Measurements from ENCODE around the gene VEPH1. TPM values are rescaled to one million over a fixed set of nuclear protein-coding genes. Genes with fewer than 3 reads are reported as not detected.

Gene VEPH1
- total and polyA plus RNA-seq, 3 donors from 2014 or later = 2.7 to 8.1 (median 3.0) TPM

GRCh38 chr3:157274644-157275137, 228.5 kb downstream of the VEPH1 start:
- no peaks in the 10 kb centered on the region for H3K4me1 ChIP-seq
- H3K4me3 ChIP-seq = no peak overlapping the region
- no peak overlapping the region for H3K27ac ChIP-seq
- no peak for DNase-seq
- TF ChIP-seq POLR2A (IDR thresholded peaks at IDR 0.05) (no peak), CTCF (IDR thresholded peaks at IDR 0.05) (no peak)
- intact Hi-C loops (cut with DNase I; ENCODE audit: low total_unique reads) = no loop called here
- 62 to 74% methylated on average over 2 of the region's 2 CpGs for WGBS, 2 donors
- H3K9me3 ChIP-seq = no peaks in the 10 kb centered on the region
- H3K36me3 ChIP-seq (ENCODE audit: low read depth, missing control alignments) = no peaks in the 10 kb centered on the region
- no peaks in the 10 kb centered on the region for H3K27me3 ChIP-seq

GRCh38 chr3:157271283-157271882, 231.8 kb downstream of the VEPH1 start:
- Histone ChIP-seq H3K27ac (no peak overlapping the region), H3K4me3 (no peak overlapping the region), H3K4me1 (no peaks in the 10 kb centered on the region), H3K9me3 (no peaks in the 10 kb centered on the region), H3K36me3 (ENCODE audit: low read depth, missing control alignments) (no peaks in the 10 kb centered on the region), H3K27me3 (no peaks in the 10 kb centered on the region)
- no peak for DNase-seq
- TF ChIP-seq POLR2A (IDR thresholded peaks at IDR 0.05) (no peak), CTCF (IDR thresholded peaks at IDR 0.05) (no peak)
- intact Hi-C loops (cut with DNase I; ENCODE audit: low total_unique reads) = no loop called here
- WGBS, 2 donors = 82 to 84% methylated on average over 8 of the region's 8 CpGs

- DNase-seq = no peak
- Histone ChIP-seq H3K4me3 (no peak overlapping the region), H3K27ac (no peak overlapping the region), H3K4me1 (peaks cover 6% of the 10 kb centered on the region), H3K27me3 (no peaks in the 10 kb centered on the region), H3K36me3 (ENCODE audit: low read depth, missing control alignments) (no peaks in the 10 kb centered on the region), H3K9me3 (no peaks in the 10 kb centered on the region)
- TF ChIP-seq POLR2A (IDR thresholded peaks at IDR 0.05) (no peak), CTCF (IDR thresholded peaks at IDR 0.05) (no peak)
- WGBS, 2 donors = 89 to 93% methylated on average over 2 of the region's 2 CpGs
- intact Hi-C loops (cut with DNase I; ENCODE audit: low total_unique reads) = no loop called here
These were observed 235.2 kb downstream of the VEPH1 start for GRCh38 chr3:157268026-157268425.

GRCh38 chr3:157265931-157266330, 237.3 kb downstream of the VEPH1 start:
- Histone ChIP-seq H3K36me3 (ENCODE audit: low read depth, missing control alignments) (no peaks in the 10 kb centered on the region), H3K4me1 (peaks cover 6% of the 10 kb centered on the region), H3K9me3 (no peaks in the 10 kb centered on the region), H3K4me3 (no peak overlapping the region), H3K27ac (no peak overlapping the region), H3K27me3 (no peaks in the 10 kb centered on the region)
- no peak for DNase-seq
- WGBS, 2 donors = 97 to 98% methylated on average over 1 of the region's 1 CpG
- intact Hi-C loops (cut with DNase I; ENCODE audit: low total_unique reads) = no loop called here
- TF ChIP-seq CTCF (IDR thresholded peaks at IDR 0.05) (no peak), POLR2A (IDR thresholded peaks at IDR 0.05) (no peak)

- no peak overlapping the region for H3K4me3 ChIP-seq
- 56% methylated on average over 1 of the region's 1 CpG for WGBS, 2 donors
- no peaks in the 10 kb centered on the region for H3K36me3 ChIP-seq (ENCODE audit: low read depth, missing control alignments)
- no peak overlapping the region for H3K27ac ChIP-seq
- DNase-seq = no peak
- no peak for TF ChIP-seq CTCF (IDR thresholded peaks at IDR 0.05)
- TF ChIP-seq POLR2A (IDR thresholded peaks at IDR 0.05) = no peak
- no peaks in the 10 kb centered on the region for H3K9me3 ChIP-seq
- no peaks in the 10 kb centered on the region for H3K27me3 ChIP-seq
- intact Hi-C loops (cut with DNase I; ENCODE audit: low total_unique reads) = no loop called here
- peaks cover 6% of the 10 kb centered on the region for H3K4me1 ChIP-seq
These were observed 240.2 kb downstream of the VEPH1 start for GRCh38 chr3:157263027-157263426.

Data from testis (tissue), 3 donors.